GM12873 (cell line): ENCODE data around the gene HS3ST3A1.

ENCODE experiments used
- TF ChIP-seq, protein P1 (sequence below): IDR thresholded peaks from 2 replicates; pipeline ENCODE4 v1.5.1; 2012; ENCODE audit warnings: low read depth, mild to moderate bottlenecking, moderate library complexity, low read length, control low read depth; ENCODE audit not compliant: insufficient read depth; ENCODE audit errors: missing control alignments

HS3ST3A1 gene

DNA sequence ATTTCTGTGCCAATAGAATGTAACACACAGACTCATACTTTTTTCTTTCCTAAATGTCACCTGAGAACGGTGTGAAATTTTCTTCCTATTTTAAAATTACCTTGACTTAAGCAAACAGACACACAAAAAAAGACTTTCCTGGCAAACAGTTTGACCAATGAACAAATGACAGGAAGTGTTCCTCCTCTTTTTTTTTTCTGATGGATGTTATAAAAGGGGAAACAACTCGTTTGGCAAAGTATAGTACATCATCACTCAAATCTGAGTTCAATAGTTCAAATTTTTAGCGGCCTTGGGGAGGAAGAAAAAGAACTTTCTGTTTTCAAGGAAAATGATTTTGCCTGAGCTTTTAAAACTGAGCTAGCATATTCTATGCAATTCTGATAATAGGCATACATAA is 19.8 kb downstream of the HS3ST3A1 start:
- TF ChIP-seq, protein P1, sequence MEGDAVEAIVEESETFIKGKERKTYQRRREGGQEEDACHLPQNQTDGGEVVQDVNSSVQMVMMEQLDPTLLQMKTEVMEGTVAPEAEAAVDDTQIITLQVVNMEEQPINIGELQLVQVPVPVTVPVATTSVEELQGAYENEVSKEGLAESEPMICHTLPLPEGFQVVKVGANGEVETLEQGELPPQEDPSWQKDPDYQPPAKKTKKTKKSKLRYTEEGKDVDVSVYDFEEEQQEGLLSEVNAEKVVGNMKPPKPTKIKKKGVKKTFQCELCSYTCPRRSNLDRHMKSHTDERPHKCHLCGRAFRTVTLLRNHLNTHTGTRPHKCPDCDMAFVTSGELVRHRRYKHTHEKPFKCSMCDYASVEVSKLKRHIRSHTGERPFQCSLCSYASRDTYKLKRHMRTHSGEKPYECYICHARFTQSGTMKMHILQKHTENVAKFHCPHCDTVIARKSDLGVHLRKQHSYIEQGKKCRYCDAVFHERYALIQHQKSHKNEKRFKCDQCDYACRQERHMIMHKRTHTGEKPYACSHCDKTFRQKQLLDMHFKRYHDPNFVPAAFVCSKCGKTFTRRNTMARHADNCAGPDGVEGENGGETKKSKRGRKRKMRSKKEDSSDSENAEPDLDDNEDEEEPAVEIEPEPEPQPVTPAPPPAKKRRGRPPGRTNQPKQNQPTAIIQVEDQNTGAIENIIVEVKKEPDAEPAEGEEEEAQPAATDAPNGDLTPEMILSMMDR = no peak

DNA sequence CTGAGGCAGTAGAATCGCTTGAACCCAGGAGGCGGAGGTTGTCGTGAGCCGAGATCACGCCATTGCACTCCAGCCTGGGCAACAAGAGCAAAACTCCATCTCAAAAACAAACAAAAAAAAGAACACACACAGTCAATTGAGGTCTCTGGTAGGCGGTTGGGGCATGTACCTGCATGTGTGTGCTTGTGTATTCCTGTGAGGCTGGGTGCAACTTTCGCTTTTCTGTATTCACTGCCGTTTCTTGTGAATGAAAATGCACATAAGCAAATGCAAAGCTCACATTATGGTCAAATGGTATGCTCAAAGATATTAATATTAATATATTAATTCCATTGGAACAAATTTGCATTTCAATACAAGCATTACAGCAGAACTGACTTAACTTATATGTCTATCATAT is 20.9 kb downstream of the HS3ST3A1 start:
- TF ChIP-seq, protein P1 = no peak

DNA sequence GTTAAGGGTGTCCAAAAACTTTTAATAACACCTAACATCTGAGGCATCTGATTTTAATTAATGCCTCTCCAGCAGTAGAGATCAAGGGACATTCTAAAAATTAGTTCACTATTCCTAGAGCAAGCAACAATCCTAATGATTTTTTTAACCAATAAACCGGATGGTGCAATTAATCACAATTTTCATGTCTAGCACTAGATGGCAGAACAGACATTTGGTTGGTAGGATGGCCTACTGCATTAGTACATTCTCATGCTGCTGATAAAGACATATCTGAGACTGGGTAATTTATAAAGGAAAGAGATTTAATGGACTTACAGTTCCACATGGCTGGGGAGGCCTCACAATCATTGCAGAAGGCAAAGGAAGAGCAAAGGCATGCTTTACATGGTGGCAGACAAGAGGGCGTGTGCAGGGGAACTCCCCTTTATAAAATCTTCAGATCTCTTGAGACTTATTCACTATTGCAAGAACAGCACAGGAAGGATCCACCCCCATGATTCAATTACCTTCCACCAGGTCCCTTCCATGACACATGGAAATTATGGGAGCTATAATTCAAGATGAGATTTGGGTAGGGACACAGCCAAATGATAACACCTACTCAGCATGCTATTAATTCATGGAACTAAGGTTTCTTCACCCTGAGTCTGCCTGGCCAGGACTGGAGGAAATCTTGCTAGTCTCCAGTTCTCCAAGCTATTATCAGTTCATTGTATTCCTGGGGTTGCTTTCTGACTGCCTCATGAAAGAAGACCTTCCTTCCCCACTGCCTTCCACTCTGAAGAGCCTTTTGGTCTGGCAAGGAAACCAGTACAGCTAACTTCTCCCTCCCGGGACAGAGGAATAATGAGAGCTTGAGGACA is 24.8 kb downstream of the HS3ST3A1 start:
- TF ChIP-seq, protein P1 = no peak

DNA sequence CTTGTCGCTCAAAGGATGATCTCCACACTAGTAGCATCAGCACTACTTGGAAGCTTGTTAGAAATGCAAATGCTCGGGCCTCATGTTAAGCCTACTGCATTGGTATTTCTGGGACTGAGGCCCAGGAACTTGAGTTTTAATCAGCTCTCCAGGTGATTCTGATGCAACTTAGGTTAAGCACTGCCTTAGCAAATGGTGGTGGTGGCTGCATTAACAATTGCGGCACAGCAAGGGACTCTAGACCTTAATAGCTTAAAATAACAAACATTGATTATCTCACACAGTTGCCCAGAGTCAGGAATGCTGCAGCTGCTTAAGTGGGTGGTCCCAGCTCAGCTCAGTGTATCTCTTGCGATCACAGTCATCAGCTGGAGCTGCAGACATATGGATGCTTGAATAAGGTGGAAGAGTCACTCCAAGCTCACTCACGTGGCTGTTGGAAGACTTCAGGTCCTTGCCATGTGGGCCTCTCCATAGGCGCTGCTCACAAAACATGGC is 25.8 kb downstream of the HS3ST3A1 start:
- TF ChIP-seq, protein P1 = no peak

DNA sequence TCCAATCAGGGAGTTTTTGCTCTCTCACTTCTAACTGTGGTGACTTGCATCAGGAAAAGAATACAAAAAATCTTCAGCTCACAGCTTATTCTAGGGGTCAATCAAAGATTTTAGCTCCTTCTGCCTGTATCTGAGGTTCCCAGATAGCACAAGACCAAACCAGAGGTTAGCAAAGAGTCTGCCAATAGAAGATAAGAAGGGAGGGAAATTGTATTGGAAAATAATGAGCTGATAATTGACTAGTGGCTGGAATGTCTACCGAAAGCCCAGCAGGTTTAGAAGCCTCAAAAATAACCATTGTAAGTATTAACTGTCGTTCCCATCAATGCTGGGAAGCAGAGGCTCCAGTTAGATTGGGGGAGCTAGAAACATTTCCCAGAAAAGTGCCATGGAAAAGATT is 26.3 kb downstream of the HS3ST3A1 start:
- TF ChIP-seq, protein P1 = no peak

DNA sequence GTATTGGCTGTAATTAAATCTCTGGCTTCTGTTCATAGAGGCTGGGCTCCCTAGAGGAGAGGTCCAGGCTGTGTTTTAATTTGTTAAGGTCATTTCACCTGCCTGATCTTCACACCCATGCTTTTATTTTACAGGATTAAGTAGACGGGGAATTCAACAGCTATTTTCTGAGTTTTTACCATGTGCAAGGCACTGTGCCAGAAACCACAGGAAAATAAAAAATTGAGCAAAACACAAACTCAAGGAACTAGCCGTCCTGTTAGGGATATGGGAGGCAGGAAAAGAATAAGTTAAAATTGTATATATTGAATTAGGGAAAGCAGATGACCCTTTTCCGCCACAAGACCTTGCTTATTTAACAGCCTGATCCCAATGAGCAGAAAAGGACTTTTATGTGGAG is 29.1 kb downstream of the HS3ST3A1 start:
- TF ChIP-seq, protein P1 = no peak

DNA sequence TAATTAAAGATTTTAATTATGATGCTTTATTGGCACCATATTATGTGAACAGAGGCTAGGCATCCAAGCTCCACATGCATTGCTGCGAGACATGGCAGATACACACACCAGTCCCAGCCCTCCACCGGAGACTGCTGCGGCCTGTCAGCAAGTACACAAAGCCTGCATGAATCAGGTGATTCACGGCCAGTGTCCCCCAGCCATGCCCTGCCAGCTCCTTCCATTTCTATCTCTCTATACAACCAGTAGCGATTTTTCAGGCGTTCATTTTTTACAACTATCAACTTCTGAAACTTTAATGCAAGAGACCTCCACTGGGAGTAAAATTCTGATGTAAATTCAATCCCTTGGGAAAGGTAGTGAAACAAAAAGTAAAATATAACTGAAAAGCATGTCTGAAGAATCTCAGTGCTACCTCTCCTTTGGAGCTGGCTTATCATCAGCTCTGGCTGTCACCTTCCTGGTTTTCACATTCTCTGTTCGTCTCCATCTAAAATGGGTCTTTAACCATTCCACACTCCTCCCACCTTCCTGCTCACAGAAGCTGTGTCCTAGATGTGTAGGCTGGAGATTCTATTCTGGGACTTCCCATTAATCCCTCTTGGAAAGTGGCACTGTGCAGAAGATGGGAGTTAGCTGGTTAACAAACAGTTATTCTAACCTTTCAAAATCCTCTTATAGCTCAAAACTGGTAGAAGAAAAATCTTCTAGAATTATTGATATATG is 32.2 kb downstream of the HS3ST3A1 start:
- TF ChIP-seq, protein P1 = no peak
